Neural cell (in vitro differentiated cells): ENCODE measurements around the gene C11orf91. TPM values are rescaled to one million over a fixed set of nuclear protein-coding genes. Genes with fewer than 3 reads are reported as not detected.
"Not testable (repeated sequence)": the region's sequence is repeated elsewhere in the genome, so short reads cannot be mapped to it uniquely, and the experiment has no call there.

Experiments
- H2AFZ ChIP-seq: fragments of 200-600, 300-800 bp; sonication (generic), shearing (Covaris generic); 2 replicates; pipeline ENCODE4 v1.6.0; 2014; ENCODE audit warnings: low read depth, mild to moderate bottlenecking, antibody characterized with exemption, low read length, moderate library complexity
- H3F3A ChIP-seq: fragments of 200-600 bp; shearing (Covaris generic); 2 replicates; pipeline ENCODE4 v1.6.1; 2016; ENCODE audit warnings: mild to moderate bottlenecking, moderate library complexity, mixed read lengths, antibody characterized with exemption, low read length; ENCODE audit not compliant: insufficient read depth, poor library complexity, severe bottlenecking
- H3K27ac ChIP-seq: fragments of 200-600, 300-800 bp; sonication (generic), shearing (Covaris generic); 2 replicates; pipeline ENCODE4 v1.5.1; 2014; ENCODE audit warnings: mild to moderate bottlenecking, low read length, moderate library complexity
- H3K27me3 ChIP-seq: fragments of 300-800, 200-600 bp; sonication (generic), shearing (Covaris generic); 2 replicates; pipeline ENCODE4 v1.6.0; 2014; ENCODE audit warnings: mild to moderate bottlenecking, low read depth, low read length, moderate library complexity; ENCODE audit not compliant: insufficient read depth
- H3K36me3 ChIP-seq: fragments of 300-800, 200-600 bp; sonication (generic), shearing (Covaris generic); 2 replicates; pipeline ENCODE4 v1.5.1; 2014; ENCODE audit warnings: mild to moderate bottlenecking, antibody characterized with exemption, low read length, moderate library complexity; ENCODE audit not compliant: insufficient read depth
- H3K4me2 ChIP-seq: fragments of 300-800, 200-600 bp; sonication (generic), shearing (Covaris generic); 2 replicates; pipeline ENCODE4 v1.6.0; 2014; ENCODE audit warnings: mild to moderate bottlenecking, low read length
- H3K4me3 ChIP-seq: fragments of 300-800, 200-600 bp; sonication (generic), shearing (Covaris generic); 2 replicates; pipeline ENCODE4 v1.5.1; 2014; ENCODE audit warnings: mild to moderate bottlenecking, low read length, moderate library complexity
- H3K79me2 ChIP-seq: fragments of 200-600 bp; shearing (Covaris generic); replicated peaks from 2 replicates; pipeline ENCODE4 v1.6.0; 2014; ENCODE audit warnings: mild to moderate bottlenecking, low read length, moderate library complexity; ENCODE audit not compliant: insufficient read depth
- H3K9ac ChIP-seq: fragments of 300-800, 200-600 bp; sonication (generic), shearing (Covaris generic); 2 replicates; pipeline ENCODE4 v1.6.1; 2016; ENCODE audit warnings: mild to moderate bottlenecking, low read length, mixed read lengths
- H3K9me2 ChIP-seq: fragments of 200-600 bp; shearing (Covaris generic); 2 replicates; pipeline ENCODE4 v1.6.1; 2016; ENCODE audit warnings: mild to moderate bottlenecking, low read length, mixed read lengths; ENCODE audit not compliant: insufficient read depth
- H3K9me3 ChIP-seq: fragments of 200-600, 300-800 bp; sonication (generic), shearing (Covaris generic); 2 replicates; pipeline ENCODE4 v1.6.1; 2016; ENCODE audit warnings: mild to moderate bottlenecking, mixed run types, low read length, moderate library complexity, mixed read lengths
- H4K20me1 ChIP-seq: fragments of 200-600 bp; shearing (Covaris generic); 2 replicates; pipeline ENCODE4 v1.6.1; 2016; ENCODE audit warnings: mild to moderate bottlenecking, mixed run types; ENCODE audit not compliant: insufficient read depth
- EP300 ChIP-seq: fragments of 450-650 bp; conservative IDR thresholded peaks from 2 replicates; pipeline ENCODE4 v1.6.1; 2014; ENCODE audit warnings: antibody characterized with exemption, mild to moderate bottlenecking, moderate library complexity; ENCODE audit not compliant: poor library complexity, severe bottlenecking
- EZH2 ChIP-seq: fragments of 200-600, 300-800 bp; shearing (Covaris generic), sonication (generic); IDR thresholded peaks from 2 replicates; pipeline ENCODE4 v1.6.1; 2014; ENCODE audit warnings: antibody characterized with exemption, low read length, borderline replicate concordance, mild to moderate bottlenecking; ENCODE audit not compliant: insufficient read depth, poor library complexity, severe bottlenecking
- MXI1 ChIP-seq: fragments of 450-650 bp; conservative IDR thresholded peaks from 2 replicates; pipeline ENCODE4 v1.6.1; 2014; ENCODE audit warnings: antibody characterized with exemption, mild to moderate bottlenecking; ENCODE audit not compliant: poor library complexity, severe bottlenecking
- POLR2AphosphoS5 ChIP-seq: IDR thresholded peaks from 2 replicates; pipeline ENCODE4 v1.6.1; 2012
- RAD21 ChIP-seq: fragments of 450-650 bp; conservative IDR thresholded peaks from 2 replicates; pipeline ENCODE4 v1.6.1; 2014; ENCODE audit warnings: antibody characterized with exemption, mild to moderate bottlenecking, moderate library complexity
- SMC3 ChIP-seq: fragments of 450-650 bp; conservative IDR thresholded peaks from 2 replicates; pipeline ENCODE4 v1.6.1; 2014; ENCODE audit warnings: antibody characterized with exemption, mild to moderate bottlenecking, moderate library complexity; ENCODE audit not compliant: poor library complexity
- TAF1 ChIP-seq: IDR thresholded peaks from 2 replicates; pipeline ENCODE4 v1.6.1; 2012; ENCODE audit warnings: low read depth
- polyA plus RNA-seq: library from polyadenylated mRNA; depleted of rRNA; stranded (reverse); fragments of >200 nt; gene quantifications from 2 replicates; pipeline ENCODE4 v1.2.3, GENCODE V29; 2014
- TF ChIP-seq, protein P1 (sequence below): fragments of 450-650 bp; IDR thresholded peaks from 2 replicates; pipeline ENCODE4 v1.5.1; 2014; ENCODE audit warnings: antibody characterized with exemption, mild to moderate bottlenecking, moderate library complexity; ENCODE audit not compliant: poor library complexity, severe bottlenecking
- TF ChIP-seq, protein P2 (sequence below): IDR thresholded peaks from 2 replicates; pipeline ENCODE4 v1.6.1; 2012; ENCODE audit warnings: borderline replicate concordance

C11orf91 gene
- polyA plus RNA-seq, 1 donor from 2014 or later, result not detected

DNA sequence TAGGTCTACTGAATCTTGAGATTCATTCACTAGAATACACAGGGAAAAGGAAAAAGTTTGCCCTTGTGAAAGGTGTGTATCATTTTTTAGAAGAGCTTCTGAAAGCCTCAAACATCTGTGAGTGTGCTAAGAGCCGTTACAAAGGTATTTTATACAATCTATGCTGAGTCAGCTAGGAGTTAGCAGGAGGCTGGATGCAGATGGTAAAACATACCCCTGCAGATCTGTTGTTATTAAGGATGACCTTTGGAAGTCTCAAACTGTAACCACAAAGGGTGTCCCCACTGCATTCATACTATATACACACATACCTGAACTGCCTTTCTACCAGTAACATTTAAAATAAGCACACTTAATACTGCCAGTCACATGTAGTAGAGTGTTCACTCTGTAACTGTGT lies 8.4 kb upstream of the C11orf91 start (continued):
- TF ChIP-seq SMC3, result no peak
- TF ChIP-seq EP300, result no peak

DNA sequence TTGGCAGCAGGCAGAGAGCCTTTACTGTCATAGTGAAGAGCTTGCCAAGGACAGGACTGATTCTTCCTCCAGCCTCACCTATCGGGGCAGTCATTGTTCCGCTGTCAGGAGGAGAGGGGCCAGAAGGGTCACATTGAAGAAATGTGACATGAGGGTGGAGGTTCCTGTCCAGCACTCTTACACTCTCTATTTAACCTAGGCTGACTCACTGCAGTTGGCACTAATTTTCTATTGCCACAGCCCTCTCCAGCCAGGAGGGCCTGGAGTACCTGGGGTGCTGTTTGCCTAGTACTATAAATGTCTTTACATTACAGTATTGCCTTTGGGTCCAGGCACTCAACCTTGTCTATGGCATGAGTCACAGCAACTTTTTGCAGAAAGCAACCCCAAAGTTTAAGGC lies 7.2 kb upstream of the C11orf91 start:
- H2AFZ ChIP-seq, H4K20me1 ChIP-seq, H3K27me3 ChIP-seq, H3K9ac ChIP-seq, H3K27ac ChIP-seq, H3K9me2 ChIP-seq, H3K9me3 ChIP-seq, H3K4me2 ChIP-seq, H3F3A ChIP-seq, H3K79me2 ChIP-seq, H3K4me3 ChIP-seq: not testable (repeated sequence)
- peaks cover 15% of the 10 kb centered on the region for H3K36me3 ChIP-seq

DNA sequence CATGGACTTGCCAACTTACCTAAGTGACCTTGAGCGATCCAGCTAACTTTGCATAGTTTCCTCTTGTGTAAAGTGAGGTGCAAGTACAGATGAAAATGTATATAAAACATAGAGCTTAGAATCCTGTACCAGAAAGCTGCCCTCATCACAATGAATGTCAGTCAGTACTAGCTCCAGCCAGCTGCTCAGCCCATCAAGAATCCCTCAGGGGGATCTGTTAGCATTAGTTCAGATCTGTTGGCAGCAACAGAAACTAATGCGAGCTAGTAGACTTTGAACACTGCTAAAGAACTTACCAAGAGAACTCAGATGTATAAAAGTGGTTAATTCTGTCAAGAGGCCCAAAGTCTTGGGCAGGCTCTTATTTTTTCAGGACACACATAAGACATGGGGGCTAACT lies 6.3 kb upstream of the C11orf91 start:
- H3K9me3 ChIP-seq, result no peaks in the 10 kb centered on the region
- H4K20me1 ChIP-seq, result no peaks in the 10 kb centered on the region
- no peaks in the 10 kb centered on the region for H3K79me2 ChIP-seq
- H3F3A ChIP-seq, result no peaks in the 10 kb centered on the region
- H3K4me2 ChIP-seq, result no peak overlapping the region
- no peak overlapping the region for H3K27ac ChIP-seq
- H3K36me3 ChIP-seq, result peaks cover 15% of the 10 kb centered on the region
- H3K4me3 ChIP-seq, result no peak overlapping the region
- H3K9ac ChIP-seq, result no peak overlapping the region
- H3K9me2 ChIP-seq, result no peaks in the 10 kb centered on the region
- H2AFZ ChIP-seq, result no peak overlapping the region
- TF ChIP-seq, protein P1, sequence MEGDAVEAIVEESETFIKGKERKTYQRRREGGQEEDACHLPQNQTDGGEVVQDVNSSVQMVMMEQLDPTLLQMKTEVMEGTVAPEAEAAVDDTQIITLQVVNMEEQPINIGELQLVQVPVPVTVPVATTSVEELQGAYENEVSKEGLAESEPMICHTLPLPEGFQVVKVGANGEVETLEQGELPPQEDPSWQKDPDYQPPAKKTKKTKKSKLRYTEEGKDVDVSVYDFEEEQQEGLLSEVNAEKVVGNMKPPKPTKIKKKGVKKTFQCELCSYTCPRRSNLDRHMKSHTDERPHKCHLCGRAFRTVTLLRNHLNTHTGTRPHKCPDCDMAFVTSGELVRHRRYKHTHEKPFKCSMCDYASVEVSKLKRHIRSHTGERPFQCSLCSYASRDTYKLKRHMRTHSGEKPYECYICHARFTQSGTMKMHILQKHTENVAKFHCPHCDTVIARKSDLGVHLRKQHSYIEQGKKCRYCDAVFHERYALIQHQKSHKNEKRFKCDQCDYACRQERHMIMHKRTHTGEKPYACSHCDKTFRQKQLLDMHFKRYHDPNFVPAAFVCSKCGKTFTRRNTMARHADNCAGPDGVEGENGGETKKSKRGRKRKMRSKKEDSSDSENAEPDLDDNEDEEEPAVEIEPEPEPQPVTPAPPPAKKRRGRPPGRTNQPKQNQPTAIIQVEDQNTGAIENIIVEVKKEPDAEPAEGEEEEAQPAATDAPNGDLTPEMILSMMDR, result no peak
- TF ChIP-seq RAD21 (no peak), TAF1 (no peak), EP300 (no peak)
- no peaks in the 10 kb centered on the region for H3K27me3 ChIP-seq

DNA sequence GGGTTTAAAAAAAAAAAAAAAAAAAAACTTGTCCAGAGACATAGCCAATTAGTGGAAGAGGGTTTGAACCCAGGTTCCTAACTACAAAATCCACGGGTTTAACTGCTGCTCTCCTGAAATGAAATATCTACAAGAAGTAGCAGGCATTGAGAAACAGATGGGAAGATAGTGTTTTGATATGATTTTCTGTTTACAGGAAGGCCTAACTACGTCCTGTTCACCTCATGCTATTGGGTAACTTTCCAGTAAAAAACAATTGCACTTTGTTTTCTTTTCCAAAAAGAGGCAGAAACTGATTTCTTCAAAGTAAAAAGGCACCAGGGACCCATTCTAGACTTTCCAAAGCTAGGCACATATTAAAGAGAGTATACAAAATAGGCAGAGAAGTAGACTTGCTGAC lies 5.9 kb upstream of the C11orf91 start:
- Histone ChIP-seq H3K79me2 (no peaks in the 10 kb centered on the region), H3F3A (no peaks in the 10 kb centered on the region), H3K4me3 (no peak overlapping the region), H3K9me3 (no peaks in the 10 kb centered on the region), H2AFZ (no peak overlapping the region), H3K9ac (no peak overlapping the region), H3K36me3 (peaks cover 15% of the 10 kb centered on the region), H3K9me2 (no peaks in the 10 kb centered on the region), H4K20me1 (no peaks in the 10 kb centered on the region), H3K4me2 (no peak overlapping the region), H3K27me3 (no peaks in the 10 kb centered on the region), H3K27ac (no peak overlapping the region)
- TF ChIP-seq EZH2, result no peak
- TF ChIP-seq, protein P1, result no peak
- TF ChIP-seq MXI1, result no peak
- TF ChIP-seq, protein P2, sequence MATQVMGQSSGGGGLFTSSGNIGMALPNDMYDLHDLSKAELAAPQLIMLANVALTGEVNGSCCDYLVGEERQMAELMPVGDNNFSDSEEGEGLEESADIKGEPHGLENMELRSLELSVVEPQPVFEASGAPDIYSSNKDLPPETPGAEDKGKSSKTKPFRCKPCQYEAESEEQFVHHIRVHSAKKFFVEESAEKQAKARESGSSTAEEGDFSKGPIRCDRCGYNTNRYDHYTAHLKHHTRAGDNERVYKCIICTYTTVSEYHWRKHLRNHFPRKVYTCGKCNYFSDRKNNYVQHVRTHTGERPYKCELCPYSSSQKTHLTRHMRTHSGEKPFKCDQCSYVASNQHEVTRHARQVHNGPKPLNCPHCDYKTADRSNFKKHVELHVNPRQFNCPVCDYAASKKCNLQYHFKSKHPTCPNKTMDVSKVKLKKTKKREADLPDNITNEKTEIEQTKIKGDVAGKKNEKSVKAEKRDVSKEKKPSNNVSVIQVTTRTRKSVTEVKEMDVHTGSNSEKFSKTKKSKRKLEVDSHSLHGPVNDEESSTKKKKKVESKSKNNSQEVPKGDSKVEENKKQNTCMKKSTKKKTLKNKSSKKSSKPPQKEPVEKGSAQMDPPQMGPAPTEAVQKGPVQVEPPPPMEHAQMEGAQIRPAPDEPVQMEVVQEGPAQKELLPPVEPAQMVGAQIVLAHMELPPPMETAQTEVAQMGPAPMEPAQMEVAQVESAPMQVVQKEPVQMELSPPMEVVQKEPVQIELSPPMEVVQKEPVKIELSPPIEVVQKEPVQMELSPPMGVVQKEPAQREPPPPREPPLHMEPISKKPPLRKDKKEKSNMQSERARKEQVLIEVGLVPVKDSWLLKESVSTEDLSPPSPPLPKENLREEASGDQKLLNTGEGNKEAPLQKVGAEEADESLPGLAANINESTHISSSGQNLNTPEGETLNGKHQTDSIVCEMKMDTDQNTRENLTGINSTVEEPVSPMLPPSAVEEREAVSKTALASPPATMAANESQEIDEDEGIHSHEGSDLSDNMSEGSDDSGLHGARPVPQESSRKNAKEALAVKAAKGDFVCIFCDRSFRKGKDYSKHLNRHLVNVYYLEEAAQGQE, result no peak
- TF ChIP-seq EP300, result no peak
- TF ChIP-seq RAD21, result no peak
- TF ChIP-seq POLR2AphosphoS5, result no peak
